ENCODE measurements around the gene FBXO10. TPM values are rescaled to one million over a fixed set of nuclear protein-coding genes. Genes with fewer than 3 reads are reported as not detected.

The FBXO10 gene
- total RNA-seq, 4 donors from 2014 or later: 2.4 to 5.5 (median 3.7) TPM

- H3K4me3 ChIP-seq (ENCODE audit: low read depth, poor library complexity, severe bottlenecking): no peak overlapping the region
- no peak for DNase-seq (ENCODE audit: low spot score in 2 of 2)
- intact Hi-C loops (cut with DNase I; ENCODE audit: low total_unique reads): no loop called here
- WGBS, 2 donors: 53 to 66% methylated on average over 9 of the region's 9 CpGs
- TF ChIP-seq, protein P1, sequence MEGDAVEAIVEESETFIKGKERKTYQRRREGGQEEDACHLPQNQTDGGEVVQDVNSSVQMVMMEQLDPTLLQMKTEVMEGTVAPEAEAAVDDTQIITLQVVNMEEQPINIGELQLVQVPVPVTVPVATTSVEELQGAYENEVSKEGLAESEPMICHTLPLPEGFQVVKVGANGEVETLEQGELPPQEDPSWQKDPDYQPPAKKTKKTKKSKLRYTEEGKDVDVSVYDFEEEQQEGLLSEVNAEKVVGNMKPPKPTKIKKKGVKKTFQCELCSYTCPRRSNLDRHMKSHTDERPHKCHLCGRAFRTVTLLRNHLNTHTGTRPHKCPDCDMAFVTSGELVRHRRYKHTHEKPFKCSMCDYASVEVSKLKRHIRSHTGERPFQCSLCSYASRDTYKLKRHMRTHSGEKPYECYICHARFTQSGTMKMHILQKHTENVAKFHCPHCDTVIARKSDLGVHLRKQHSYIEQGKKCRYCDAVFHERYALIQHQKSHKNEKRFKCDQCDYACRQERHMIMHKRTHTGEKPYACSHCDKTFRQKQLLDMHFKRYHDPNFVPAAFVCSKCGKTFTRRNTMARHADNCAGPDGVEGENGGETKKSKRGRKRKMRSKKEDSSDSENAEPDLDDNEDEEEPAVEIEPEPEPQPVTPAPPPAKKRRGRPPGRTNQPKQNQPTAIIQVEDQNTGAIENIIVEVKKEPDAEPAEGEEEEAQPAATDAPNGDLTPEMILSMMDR (IDR thresholded peaks at IDR 0.05): no peak
- no peak for TF ChIP-seq POLR2A (IDR thresholded peaks at IDR 0.05)
Measured at GRCh38 chr9:37621273-37622121, 45.3 kb upstream of the FBXO10 start.

- whole genome bisulfite sequencing, 2 donors: 91% methylated on average over 1 of the region's 1 CpG
- intact Hi-C loops (cut with DNase I; ENCODE audit: low total_unique reads): no loop called here
- TF ChIP-seq POLR2A (IDR thresholded peaks at IDR 0.05): no peak
- TF ChIP-seq, protein P1 (IDR thresholded peaks at IDR 0.05): no peak
- no peak overlapping the region for H3K4me3 ChIP-seq (ENCODE audit: low read depth, poor library complexity, severe bottlenecking)
- no peak for DNase-seq (ENCODE audit: low spot score in 2 of 2)
Measured at GRCh38 chr9:37620396-37620795, 44.2 kb upstream of the FBXO10 start.

GRCh38 chr9:37619806-37620205 is 43.6 kb upstream of the FBXO10 start:
- H3K4me3 ChIP-seq (ENCODE audit: low read depth, poor library complexity, severe bottlenecking): no peak overlapping the region
- DNase-seq (ENCODE audit: low spot score in 2 of 2): no peak
- WGBS, 2 donors: 88 to 89% methylated on average over 3 of the region's 3 CpGs
- intact Hi-C loops (cut with DNase I; ENCODE audit: low total_unique reads): no loop called here
- TF ChIP-seq, protein P1 (IDR thresholded peaks at IDR 0.05): no peak
- TF ChIP-seq POLR2A (IDR thresholded peaks at IDR 0.05): no peak

- intact Hi-C loops (cut with DNase I; ENCODE audit: low total_unique reads): no loop called here
- no peak for DNase-seq (ENCODE audit: low spot score in 2 of 2)
- no peak overlapping the region for H3K4me3 ChIP-seq (ENCODE audit: low read depth, poor library complexity, severe bottlenecking)
- TF ChIP-seq, protein P1 (IDR thresholded peaks at IDR 0.05): no peak
- 88 to 95% methylated on average over 4 of the region's 4 CpGs for WGBS, 2 donors
Measured at GRCh38 chr9:37618817-37619216, 42.6 kb upstream of the FBXO10 start.

GRCh38 chr9:37617832-37618231 is 41.7 kb upstream of the FBXO10 start:
- TF ChIP-seq, protein P1 (IDR thresholded peaks at IDR 0.05): no peak
- TF ChIP-seq POLR2A (IDR thresholded peaks at IDR 0.05): no peak
- 41 to 57% methylated on average over 4 of the region's 4 CpGs for WGBS, 2 donors
- H3K4me3 ChIP-seq (ENCODE audit: low read depth, poor library complexity, severe bottlenecking): no peak overlapping the region
- no peak for DNase-seq (ENCODE audit: low spot score in 2 of 2)
- intact Hi-C loops (cut with DNase I; ENCODE audit: low total_unique reads): no loop called here

Data from lower leg skin (tissue), 4 donors.